HL-60 (cell line): Measurements from ENCODE around the gene CDH5.

Source experiments
- DNase-seq, 2 experiments: peaks; one replicate each; pipeline ENCODE4 v3.0.0-alpha.2; 2010 to 2020; ENCODE audit warnings: low read depth in 1 of 2, low spot score in 1 of 2
- H3K27ac ChIP-seq: fragments of 250-450 bp; sonication (Bioruptor Pico); replicated peaks from 2 replicates; pipeline ENCODE4 v1.5.1; 2020; ENCODE audit warnings: mild to moderate bottlenecking, moderate library complexity
- H3K27me3 ChIP-seq: fragments of 250-450 bp; sonication (Bioruptor Pico); 2 replicates; pipeline ENCODE4 v1.5.1; 2021; ENCODE audit warnings: mild to moderate bottlenecking, moderate library complexity; ENCODE audit not compliant: insufficient read depth, poor library complexity, severe bottlenecking
- H3K4me3 ChIP-seq: replicated peaks from 2 replicates; pipeline ENCODE4 v1.5.1; 2011; ENCODE audit warnings: mild to moderate bottlenecking, control low read depth, low read length; ENCODE audit not compliant: insufficient read depth
- CTCF ChIP-seq: IDR thresholded peaks from one replicate; pipeline ENCODE4 v1.5.1; 2011; ENCODE audit warnings: low read length, control low read depth, inconsistent platforms; ENCODE audit not compliant: insufficient read depth
- GABPA ChIP-seq: IDR thresholded peaks from 2 replicates; pipeline ENCODE4 v1.6.1; 2012; ENCODE audit warnings: low read depth
- POLR2AphosphoS5 ChIP-seq: IDR thresholded peaks from 2 replicates; pipeline ENCODE4 v1.6.1; 2012; ENCODE audit warnings: low read depth
- REST ChIP-seq: IDR thresholded peaks from 2 replicates; pipeline ENCODE4 v1.6.1; 2012; ENCODE audit warnings: low read depth; ENCODE audit not compliant: insufficient replicate concordance
- SPI1 ChIP-seq: IDR thresholded peaks from 2 replicates; pipeline ENCODE4 v1.6.1; 2012; ENCODE audit warnings: low read depth, mild to moderate bottlenecking, borderline replicate concordance

The CDH5 gene

GRCh38 chr16:66376577-66377305, 10.2 kb downstream of the CDH5 start:
- no peak for DNase-seq
- no peak for TF ChIP-seq SPI1
- TF ChIP-seq POLR2AphosphoS5: no peak
- no peak for TF ChIP-seq CTCF
- TF ChIP-seq REST: no peak
- Histone ChIP-seq H3K27me3 (no peaks in the 10 kb centered on the region), H3K4me3 (no peak overlapping the region), H3K27ac (no peak overlapping the region)

GRCh38 chr16:66377324-66377723, 10.8 kb downstream of the CDH5 start:
- no peaks in the 10 kb centered on the region for H3K27me3 ChIP-seq
- H3K4me3 ChIP-seq: no peak overlapping the region
- TF ChIP-seq GABPA (no peak), CTCF (no peak), SPI1 (no peak), REST (no peak), POLR2AphosphoS5 (no peak)
- DNase-seq: no peak
- no peak overlapping the region for H3K27ac ChIP-seq

GRCh38 chr16:66378741-66379570, 12.5 kb downstream of the CDH5 start:
- Histone ChIP-seq H3K27ac (no peak overlapping the region), H3K27me3 (no peaks in the 10 kb centered on the region), H3K4me3 (no peak overlapping the region)
- DNase-seq: no peak
- TF ChIP-seq SPI1: no peak
- TF ChIP-seq CTCF: no peak
- TF ChIP-seq GABPA: no peak
- no peak for TF ChIP-seq POLR2AphosphoS5
- TF ChIP-seq REST: no peak
